ENCODE results near the gene OR6V1.

DNA sequence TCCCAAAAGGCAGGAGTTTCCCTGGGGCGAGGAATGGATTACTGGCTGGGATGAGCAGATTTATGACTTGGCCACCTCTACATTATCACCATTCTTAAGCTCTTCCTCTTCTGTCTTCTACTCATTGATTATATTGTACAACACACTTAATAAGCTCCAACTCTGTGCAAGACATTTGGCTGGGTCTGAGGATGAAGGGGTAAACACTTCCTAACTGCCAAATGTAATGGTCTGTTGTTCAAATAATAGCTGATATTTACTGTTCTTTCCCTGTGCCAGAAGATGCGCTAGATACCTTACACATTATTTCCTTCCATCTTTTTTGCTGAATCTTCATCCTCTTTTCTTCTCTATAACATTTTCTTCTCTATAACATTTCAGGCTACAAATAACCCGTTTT lies 11.6 kb downstream of the OR6V1 start:
- TF ChIP-seq, protein P1, sequence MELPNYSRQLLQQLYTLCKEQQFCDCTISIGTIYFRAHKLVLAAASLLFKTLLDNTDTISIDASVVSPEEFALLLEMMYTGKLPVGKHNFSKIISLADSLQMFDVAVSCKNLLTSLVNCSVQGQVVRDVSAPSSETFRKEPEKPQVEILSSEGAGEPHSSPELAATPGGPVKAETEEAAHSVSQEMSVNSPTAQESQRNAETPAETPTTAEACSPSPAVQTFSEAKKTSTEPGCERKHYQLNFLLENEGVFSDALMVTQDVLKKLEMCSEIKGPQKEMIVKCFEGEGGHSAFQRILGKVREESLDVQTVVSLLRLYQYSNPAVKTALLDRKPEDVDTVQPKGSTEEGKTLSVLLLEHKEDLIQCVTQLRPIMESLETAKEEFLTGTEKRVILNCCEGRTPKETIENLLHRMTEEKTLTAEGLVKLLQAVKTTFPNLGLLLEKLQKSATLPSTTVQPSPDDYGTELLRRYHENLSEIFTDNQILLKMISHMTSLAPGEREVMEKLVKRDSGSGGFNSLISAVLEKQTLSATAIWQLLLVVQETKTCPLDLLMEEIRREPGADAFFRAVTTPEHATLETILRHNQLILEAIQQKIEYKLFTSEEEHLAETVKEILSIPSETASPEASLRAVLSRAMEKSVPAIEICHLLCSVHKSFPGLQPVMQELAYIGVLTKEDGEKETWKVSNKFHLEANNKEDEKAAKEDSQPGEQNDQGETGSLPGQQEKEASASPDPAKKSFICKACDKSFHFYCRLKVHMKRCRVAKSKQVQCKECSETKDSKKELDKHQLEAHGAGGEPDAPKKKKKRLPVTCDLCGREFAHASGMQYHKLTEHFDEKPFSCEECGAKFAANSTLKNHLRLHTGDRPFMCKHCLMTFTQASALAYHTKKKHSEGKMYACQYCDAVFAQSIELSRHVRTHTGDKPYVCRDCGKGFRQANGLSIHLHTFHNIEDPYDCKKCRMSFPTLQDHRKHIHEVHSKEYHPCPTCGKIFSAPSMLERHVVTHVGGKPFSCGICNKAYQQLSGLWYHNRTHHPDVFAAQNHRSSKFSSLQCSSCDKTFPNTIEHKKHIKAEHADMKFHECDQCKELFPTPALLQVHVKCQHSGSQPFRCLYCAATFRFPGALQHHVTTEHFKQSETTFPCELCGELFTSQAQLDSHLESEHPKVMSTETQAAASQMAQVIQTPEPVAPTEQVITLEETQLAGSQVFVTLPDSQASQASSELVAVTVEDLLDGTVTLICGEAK (IDR thresholded peaks at IDR 0.05; ENCODE audit: borderline replicate concordance): no peak
- TF ChIP-seq, protein P2, sequence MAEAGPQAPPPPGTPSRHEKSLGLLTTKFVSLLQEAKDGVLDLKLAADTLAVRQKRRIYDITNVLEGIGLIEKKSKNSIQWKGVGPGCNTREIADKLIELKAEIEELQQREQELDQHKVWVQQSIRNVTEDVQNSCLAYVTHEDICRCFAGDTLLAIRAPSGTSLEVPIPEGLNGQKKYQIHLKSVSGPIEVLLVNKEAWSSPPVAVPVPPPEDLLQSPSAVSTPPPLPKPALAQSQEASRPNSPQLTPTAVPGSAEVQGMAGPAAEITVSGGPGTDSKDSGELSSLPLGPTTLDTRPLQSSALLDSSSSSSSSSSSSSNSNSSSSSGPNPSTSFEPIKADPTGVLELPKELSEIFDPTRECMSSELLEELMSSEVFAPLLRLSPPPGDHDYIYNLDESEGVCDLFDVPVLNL (IDR thresholded peaks at IDR 0.05; ENCODE audit: low read depth, low read length): no peak
- no peak for TF ChIP-seq RUNX3 (IDR thresholded peaks at IDR 0.05; ENCODE audit: low read length)
- no peak for TF ChIP-seq POLR2A (IDR thresholded peaks at IDR 0.05; ENCODE audit: low read depth, low read length)
- TF ChIP-seq FOXM1 (IDR thresholded peaks at IDR 0.05; ENCODE audit: low read depth, low read length): no peak
